Measurements from ENCODE around the gene EIF4EBP3.

The EIF4EBP3 gene

DNA sequence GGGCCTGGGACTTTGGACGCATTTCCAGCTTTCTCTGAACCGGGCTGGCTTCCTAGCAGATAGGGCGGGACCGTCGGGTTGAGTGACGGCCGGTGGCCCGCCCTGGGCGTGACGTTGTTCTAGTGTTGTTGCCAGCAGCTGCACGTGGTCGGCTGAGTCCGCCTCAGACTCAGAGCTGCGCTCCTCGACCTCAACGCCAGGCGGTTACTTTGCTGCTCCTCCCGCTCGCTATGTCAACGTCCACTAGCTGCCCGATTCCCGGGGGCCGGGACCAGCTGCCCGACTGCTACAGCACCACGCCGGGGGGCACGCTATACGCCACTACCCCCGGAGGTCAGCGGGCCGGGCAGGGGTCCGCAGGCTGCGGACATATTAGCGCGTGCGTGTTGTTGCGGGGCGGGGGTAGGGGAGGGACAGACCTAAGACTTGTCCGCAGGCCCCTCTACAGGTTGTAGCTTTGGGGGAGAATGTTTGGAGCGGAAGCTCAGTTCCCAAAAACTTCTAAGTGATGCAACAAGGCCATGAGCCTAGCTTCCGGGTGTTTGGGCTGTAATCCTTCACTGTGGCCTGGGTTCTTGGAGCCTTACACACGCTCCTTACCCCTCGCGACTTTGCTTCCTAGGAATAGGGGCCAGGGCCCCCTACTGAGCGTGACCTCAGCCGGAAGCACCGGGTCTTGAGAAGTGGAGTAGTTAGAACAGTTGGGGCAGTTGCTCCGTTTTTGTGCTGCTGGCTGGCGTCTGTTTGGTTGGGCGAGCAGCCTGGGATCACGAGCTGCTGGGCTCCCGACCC is at the start of gene EIF4EBP3:
Gene EIF4EBP3 (plus strand): TSS at position 155 of the 792 bp plus-strand sequence. CDS start 76 bp downstream, at position 231.
- DNase-seq = peak; percentile 97 to 99
- TF ChIP-seq, protein P1, sequence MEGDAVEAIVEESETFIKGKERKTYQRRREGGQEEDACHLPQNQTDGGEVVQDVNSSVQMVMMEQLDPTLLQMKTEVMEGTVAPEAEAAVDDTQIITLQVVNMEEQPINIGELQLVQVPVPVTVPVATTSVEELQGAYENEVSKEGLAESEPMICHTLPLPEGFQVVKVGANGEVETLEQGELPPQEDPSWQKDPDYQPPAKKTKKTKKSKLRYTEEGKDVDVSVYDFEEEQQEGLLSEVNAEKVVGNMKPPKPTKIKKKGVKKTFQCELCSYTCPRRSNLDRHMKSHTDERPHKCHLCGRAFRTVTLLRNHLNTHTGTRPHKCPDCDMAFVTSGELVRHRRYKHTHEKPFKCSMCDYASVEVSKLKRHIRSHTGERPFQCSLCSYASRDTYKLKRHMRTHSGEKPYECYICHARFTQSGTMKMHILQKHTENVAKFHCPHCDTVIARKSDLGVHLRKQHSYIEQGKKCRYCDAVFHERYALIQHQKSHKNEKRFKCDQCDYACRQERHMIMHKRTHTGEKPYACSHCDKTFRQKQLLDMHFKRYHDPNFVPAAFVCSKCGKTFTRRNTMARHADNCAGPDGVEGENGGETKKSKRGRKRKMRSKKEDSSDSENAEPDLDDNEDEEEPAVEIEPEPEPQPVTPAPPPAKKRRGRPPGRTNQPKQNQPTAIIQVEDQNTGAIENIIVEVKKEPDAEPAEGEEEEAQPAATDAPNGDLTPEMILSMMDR (IDR thresholded peaks at IDR 0.05) = peak; percentile 69 to 93
- H3K36me3 ChIP-seq = peaks cover 12 to 57% (median 48%) of the 10 kb centered on the region in 3 donors
- intact Hi-C loops (cut with DNase I; ENCODE audit: low total_unique reads) = loop anchor here (5.0 to 10.0 kb wide), 2 partner anchors 100 to 147 kb away; partner anchors contain the start of genes HARS1, HARS2, IK and NDUFA2
- peak within 1 kb of the TSS; percentile 93 to 99 for H3K27ac ChIP-seq
- no peaks in the 10 kb centered on the region for H3K9me3 ChIP-seq
- peak within 1 kb of the TSS; percentile 58 to 80 for H3K4me3 ChIP-seq
- peaks cover 13 to 28% (median 25%) of the 10 kb centered on the region in 4 donors for H3K4me1 ChIP-seq
- H3K27me3 ChIP-seq = no peaks in the 10 kb centered on the region

DNA sequence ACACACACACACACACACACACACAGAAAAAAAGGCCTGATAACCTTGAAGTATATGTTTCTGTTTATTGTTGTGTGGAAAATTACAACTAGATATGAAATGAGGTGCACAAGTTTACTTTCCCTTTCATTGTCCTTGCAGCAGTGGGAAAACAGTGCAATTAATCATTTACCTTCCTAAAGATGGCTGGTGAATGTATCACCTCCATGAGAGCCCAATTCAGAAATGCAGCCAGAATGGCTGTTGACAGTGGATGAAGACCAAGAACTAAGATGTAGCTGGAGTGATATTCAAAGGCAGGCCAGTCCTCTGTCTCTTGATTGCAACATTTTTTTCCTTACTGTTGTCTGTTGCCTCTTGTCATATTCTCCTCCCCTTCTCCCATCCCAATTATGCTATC is 49.6 kb upstream of the EIF4EBP3 start:
- no peaks in the 10 kb centered on the region for H3K27me3 ChIP-seq
- H3K27ac ChIP-seq = no peak overlapping the region
- no peaks in the 10 kb centered on the region for H3K9me3 ChIP-seq
- no peak overlapping the region for H3K4me3 ChIP-seq
- TF ChIP-seq, protein P1 (IDR thresholded peaks at IDR 0.05) = no peak
- no peak for DNase-seq
- no peaks in the 10 kb centered on the region for H3K4me1 ChIP-seq
- intact Hi-C loops (cut with DNase I; ENCODE audit: low total_unique reads) = no loop called here
- peaks cover 8 to 28% (median 19%) of the 10 kb centered on the region in 3 donors for H3K36me3 ChIP-seq

DNA sequence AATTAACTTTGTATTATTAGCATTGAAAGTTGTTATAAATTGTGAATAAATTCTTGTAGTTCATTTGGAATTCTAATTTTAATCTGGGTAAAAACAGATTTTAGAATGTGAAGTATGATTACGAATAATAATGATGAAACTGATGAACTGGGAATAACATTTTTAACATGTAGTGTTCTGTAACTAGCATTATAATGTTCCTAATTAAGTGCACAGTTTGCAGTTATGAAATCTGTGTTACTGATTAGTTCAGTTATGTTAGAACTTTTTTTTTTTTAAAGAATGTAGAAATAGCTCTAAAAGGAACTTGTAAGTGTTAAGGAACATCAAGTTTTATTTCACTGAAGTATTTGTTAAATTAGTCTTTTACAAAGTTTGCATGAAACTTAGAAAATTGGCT is 48.9 kb upstream of the EIF4EBP3 start:
- Histone ChIP-seq H3K4me1 (no peaks in the 10 kb centered on the region), H3K9me3 (no peaks in the 10 kb centered on the region), H3K4me3 (no peak overlapping the region), H3K27ac (no peak overlapping the region), H3K36me3 (peaks cover 8 to 25% (median 19%) of the 10 kb centered on the region in 3 donors), H3K27me3 (no peaks in the 10 kb centered on the region)
- intact Hi-C loops (cut with DNase I; ENCODE audit: low total_unique reads) = no loop called here
- TF ChIP-seq, protein P1 (IDR thresholded peaks at IDR 0.05) = no peak
- no peak for DNase-seq

DNA sequence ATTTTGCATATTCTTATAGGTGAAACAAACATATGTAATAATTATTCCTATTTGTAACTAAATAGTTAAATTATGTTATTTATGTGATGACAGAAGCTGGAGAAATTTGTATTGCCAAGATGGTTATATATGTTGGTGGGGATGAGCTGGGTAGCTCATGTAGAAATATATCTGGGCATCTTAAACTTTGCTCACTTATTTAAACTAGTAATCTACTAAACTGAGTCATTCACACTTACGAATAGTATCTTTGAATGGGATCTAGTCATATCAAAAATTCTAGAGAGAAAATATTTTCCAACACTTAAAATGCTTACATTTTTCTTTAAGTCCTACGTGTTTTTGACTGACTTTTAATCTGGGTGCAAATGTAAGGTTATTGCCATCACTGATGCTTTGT is 44.6 kb upstream of the EIF4EBP3 start:
- TF ChIP-seq, protein P1 (IDR thresholded peaks at IDR 0.05) = no peak
- H3K36me3 ChIP-seq = peaks cover 33 to 50% (median 33%) of the 10 kb centered on the region in 3 donors

DNA sequence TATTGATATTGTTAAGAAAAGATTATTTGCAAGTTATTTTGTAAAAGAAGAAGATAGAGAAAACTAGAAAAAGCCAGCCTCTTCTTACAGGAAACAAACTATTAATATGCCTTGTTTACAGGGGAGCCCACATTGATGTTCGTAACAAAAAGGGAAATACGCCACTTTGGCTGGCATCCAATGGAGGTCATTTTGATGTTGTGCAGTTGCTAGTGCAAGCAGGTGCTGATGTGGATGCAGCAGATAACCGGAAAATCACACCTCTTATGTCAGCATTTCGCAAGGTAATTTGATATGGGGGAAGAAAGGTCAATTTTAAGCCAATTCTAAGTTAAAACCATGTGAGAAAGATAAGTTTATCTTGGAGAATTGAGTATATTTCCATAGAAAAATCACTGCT is 37.6 kb upstream of the EIF4EBP3 start:
- Histone ChIP-seq H3K27ac (no peak overlapping the region), H3K27me3 (no peaks in the 10 kb centered on the region), H3K4me1 (no peaks in the 10 kb centered on the region), H3K9me3 (no peaks in the 10 kb centered on the region), H3K4me3 (no peak overlapping the region), H3K36me3 (peaks cover 58 to 99% (median 91%) of the 10 kb centered on the region in 3 donors)
- intact Hi-C loops (cut with DNase I; ENCODE audit: low total_unique reads) = no loop called here
- TF ChIP-seq, protein P1 (IDR thresholded peaks at IDR 0.05) = no peak
- DNase-seq = no peak

More for the DNA sequence above, 44.6 kb upstream of the EIF4EBP3 start:
- Histone ChIP-seq H3K27ac (no peak overlapping the region), H3K27me3 (no peaks in the 10 kb centered on the region), H3K4me3 (no peak overlapping the region), H3K4me1 (no peaks in the 10 kb centered on the region), H3K9me3 (no peaks in the 10 kb centered on the region)
- DNase-seq = no peak
- intact Hi-C loops (cut with DNase I; ENCODE audit: low total_unique reads) = no loop called here

Data from tibial artery (tissue), 4 donors.